GM18517 (cell line): Measurements from ENCODE around the gene TADA3.
"Not testable (repeated sequence)": the region's sequence is repeated elsewhere in the genome, so short reads cannot be mapped to it uniquely, and the experiment has no call there.

Source experiments
- ATAC-seq: cut with Tn5 transposase; IDR thresholded peaks from one replicate; pipeline ENCODE4 v1.9.1; 2021; ENCODE audit warnings: mild to moderate bottlenecking, moderate library complexity; ENCODE audit not compliant: unreplicated experiment

Gene TADA3

GRCh38 chr3:9785602-9786001 lies 6.7 kb downstream of the TADA3 start:
- ATAC-seq = no peak

DNA sequence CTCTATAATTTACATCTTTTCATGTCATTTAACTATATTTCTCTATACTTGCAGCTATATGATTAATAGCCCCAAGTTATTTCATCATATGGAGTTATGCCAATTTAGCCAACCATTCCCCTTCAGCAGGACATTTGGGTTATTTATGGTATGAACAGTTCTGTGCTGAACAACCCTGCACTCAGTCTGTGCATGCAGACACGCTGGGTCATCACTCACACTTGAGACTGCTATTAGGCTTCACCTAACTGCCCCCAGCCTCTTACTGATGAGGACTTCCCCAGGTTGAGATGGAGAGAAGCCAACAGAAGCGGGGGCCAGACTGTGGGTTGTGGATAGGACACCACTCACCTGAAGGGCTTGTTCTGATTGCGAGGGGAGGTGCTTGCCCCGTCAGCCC lies 7.3 kb downstream of the TADA3 start:
- ATAC-seq = no peak

- ATAC-seq = no peak
Observed at GRCh38 chr3:9783954-9784353, 8.3 kb downstream of the TADA3 start.

DNA sequence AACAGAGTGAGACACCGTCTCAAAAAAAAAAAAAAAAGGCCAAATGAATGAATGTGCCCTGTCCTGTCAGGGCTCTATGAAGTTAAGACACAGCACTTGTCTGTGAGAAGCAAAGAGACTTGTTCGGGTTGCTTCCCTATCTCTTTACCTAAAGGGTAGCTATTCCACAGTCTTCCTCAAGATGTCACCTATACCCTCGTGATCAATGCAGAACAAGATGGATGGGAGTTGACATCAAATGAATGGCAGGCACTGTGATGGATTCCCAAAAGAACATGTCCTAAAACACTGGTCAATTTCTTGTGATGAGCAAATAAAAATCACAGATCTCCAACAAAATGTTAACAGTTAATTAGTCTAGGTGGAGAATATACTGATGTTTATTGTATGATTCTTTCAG lies 9.5 kb downstream of the TADA3 start:
- ATAC-seq = no peak

DNA sequence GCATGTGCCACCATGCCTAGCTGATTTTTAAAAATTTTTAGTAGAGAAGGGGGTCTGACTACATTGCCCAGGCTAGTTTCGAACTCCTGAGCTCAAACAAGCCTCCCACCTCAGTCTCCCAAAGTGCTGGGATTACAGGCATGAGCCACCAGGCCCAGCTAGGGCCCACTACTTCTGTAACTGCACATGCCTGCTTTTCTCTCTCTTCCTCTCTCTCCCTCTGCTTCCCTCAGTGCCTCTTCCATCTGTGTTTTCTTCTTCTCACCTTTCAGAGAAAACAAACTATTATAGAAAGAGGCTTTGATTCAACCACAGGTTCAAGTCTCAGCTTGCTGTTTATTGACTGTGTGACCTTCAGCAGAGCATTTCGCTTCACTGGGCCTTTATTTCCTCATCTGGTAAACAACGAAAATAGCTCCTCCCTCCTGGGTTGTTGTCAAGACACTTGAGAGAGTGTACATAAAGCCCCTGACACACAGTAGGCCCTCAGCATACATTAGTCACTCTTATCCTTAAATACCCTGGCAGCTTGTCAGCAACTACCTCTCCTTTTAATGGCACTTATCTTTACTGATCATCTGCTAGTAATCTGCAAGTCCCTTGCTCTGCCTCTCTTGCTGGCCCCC lies 10.2 kb downstream of the TADA3 start:
- ATAC-seq = no peak

- no peak for ATAC-seq
Observed at GRCh38 chr3:9781551-9781950, 10.7 kb downstream of the TADA3 start.

GRCh38 chr3:9780910-9781309 lies 11.4 kb downstream of the TADA3 start:
- ATAC-seq = no peak

GRCh38 chr3:9780458-9780812 lies 11.8 kb downstream of the TADA3 start:
- no peak for ATAC-seq

DNA sequence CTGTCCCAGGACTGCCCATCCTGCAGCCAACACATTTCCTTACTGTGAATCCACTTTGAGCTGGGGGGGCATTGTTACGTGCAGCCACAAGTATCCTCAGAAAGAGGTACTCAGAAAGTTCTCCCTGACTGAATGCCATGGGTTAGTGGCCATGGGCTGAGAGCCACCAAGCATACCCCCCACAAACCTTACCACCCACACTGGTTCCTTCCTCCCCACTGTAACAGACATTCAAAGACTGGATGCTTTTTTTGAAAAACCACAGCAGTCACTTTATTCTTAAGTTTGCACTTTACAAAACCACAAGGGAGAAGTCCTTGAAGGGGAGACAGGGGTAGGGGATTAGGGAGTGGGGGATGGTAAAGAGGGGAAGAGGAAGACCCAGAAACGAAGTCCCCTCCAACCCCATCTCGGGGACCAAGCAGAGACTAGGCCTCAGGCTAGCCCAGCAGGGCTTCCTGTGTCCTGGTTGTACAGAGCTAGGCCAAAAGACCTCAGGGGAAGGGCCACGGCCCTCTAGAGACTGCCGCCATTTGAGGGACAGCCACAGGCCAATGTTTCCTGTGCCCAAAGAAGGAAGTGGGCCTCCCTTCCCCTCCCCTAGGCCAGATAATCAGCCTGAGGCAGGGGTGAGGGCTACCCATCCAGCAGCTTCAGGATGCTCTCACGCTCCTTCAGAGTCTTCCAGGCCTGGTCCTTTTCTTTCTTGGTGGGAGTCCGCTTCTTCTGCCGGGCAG lies 12.4 kb downstream of the TADA3 start:
- no peak for ATAC-seq

DNA sequence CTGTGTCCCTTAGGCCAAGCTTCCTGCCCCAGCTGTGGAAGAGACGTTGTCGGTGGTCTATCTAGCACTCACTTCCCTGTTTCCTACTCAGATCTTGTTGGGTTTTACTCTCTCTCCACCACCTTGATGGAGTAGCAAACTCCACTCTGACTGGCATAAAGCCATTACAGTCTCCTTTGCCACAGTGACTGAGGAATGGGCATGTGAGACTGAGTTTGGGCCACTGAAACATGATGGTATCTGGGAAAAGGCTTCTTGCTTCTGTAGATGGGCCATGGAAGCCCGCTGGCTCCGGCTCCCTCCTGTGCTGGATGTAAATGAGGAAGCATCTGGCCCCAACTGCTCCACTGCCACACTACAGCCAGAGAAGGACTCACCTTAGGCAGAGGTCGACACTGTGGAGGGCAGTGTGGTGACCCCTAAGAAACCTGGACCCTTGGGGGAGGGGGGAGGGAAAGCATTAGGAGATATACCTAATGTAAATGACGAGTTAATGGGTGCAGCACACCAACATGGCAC lies 13.1 kb downstream of the TADA3 start:
- no peak for ATAC-seq

DNA sequence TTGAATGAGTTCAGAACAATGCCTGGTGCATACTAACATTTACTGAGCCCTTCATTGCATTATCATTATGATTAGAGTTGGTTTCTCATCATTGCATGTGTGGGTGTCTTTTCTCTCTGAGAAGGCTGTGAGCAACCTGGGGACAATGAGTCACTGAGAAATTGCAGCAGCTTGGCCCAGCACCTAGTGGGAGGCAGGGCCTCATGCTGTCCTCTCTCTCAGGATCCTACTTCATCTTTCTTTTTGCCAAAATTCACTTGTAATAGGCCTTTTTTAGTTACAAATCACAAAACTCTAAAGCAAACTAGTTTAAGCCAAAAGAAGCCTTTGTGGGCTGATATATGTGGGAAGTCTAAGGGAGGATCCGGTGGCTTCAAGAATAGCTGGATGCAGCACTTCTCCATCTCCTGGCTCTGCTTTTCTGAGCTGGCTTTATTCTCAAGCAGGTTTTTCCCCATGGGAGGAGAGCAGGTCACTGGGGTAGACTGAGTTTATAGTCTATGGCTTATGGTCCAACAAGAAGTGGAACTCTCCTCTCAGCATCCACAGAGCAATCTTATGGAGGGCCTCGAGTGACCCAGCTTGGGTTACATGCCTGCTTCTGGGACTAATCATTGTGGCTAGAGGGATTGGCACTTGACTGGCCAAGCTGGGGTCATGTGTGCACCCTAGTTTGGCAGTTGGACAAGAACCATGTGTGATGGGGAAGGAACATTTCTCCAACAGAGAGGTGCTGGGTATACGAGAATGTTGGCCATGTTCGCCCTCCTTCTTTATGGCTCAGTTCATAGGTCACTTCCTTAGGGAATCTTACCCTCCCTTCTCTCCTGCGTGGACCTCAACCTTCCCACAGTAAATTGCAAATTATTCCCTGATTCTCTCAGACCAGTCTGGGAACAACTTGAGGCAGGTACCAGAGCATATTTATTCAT lies 13.9 kb downstream of the TADA3 start:
- no peak for ATAC-seq

DNA sequence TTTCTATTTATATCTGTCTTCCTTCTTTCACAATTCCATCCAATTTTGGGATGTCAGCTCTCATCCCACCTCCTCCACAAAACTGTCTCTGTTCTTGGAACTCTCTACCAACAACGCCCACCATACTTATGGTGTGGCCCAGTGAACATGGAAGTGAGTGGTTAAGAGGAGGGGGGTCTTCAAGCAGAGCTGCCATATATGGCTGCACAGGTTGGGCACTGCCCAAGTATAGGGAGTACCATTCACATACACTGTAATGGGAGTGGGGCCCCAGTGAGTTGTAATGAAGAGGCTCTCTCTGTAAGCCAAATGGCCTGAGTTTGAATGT lies 14.6 kb downstream of the TADA3 start:
- ATAC-seq = no peak

DNA sequence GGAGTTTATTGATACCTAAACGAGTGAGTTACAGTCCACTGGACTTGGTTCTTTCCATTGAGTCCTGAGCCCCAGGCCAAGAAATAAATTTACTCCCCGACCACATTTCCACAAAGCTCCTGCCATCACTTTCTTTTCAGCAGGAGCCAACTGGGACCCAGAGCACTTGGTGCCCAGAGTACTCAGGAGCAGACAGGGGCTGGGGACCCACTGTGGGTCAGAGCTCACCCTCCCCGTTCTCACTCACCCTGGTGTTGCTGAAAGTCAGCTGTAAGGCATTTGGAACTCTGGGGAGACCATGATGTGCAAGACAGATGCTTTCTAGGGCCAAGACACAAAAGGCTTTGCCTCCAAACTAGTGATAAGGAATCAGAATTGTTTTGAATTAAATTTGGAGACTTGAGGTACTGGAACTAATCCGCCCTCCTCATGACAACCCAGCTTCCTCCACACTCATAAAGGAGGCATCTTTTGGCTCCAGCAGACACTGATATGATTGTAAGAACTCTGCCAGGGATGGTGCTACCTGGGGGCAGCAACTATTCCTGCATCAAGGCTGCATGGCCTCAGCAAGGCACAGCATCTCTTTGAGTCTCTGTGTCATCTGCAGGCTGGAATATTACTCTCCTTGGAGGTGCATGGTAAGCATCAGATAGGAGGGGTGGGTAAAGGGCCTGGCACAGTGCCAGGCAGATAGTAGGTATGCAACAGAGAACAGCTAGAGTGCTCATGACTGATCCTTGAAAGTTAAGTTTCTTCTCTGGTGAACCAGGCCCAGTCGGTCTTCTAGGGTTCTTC lies 15.2 kb downstream of the TADA3 start:
- ATAC-seq = no peak

- not testable (repeated sequence) for ATAC-seq
Observed at GRCh38 chr3:9771007-9771406, 21.3 kb downstream of the TADA3 start.

DNA sequence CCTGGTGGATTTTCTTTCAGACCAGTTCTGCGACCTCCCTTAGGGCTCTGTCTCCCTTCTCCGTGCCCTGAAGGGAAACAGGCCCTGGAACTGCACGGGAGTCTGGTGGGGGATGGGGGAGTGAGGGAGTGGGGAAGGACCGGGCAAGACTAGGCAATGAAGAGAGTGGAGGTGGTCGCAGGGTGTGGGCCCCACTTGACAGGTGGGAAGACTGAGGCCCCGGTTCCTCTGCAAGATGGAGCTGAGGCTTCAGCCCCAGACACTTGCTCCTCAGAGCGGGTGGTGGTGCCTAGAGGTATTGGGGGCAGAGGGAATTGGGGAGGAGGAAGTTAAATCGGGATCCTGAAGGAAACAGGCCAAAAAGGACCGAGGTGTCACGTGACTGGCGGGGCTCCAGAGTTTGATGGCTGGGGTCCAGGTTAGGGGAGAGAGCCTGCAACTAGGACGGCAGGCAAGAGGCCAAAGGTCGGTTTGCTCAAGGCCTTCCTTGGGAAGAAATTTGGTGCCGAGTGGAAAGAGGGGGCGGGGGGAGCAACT lies 21.9 kb downstream of the TADA3 start:
- no peak for ATAC-seq

- no peak for ATAC-seq
Observed at GRCh38 chr3:9769426-9770275, 22.6 kb downstream of the TADA3 start, which contains the start of gene CAMK1. Gene CAMK1, minus strand, starts transcription at chr3:9769947. Its CDS starts 2,198 bp downstream, at chr3:9767749.

DNA sequence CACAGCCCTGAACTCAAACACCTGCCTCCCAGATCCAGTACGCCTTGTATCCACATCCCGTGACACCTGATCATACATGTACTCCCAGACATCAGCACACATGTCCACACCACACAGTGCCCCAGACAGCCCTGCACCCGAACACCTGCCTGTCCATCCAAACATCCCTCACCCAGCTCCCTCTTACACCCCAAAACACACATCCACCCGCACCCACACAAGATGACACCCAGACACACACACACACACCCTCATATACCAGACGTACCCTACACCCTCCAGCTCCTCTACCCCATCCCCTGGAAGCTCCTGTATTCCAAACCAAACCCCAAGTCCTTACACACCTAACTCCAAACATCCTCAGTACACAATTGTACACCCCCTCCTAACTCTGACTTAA lies 23.3 kb downstream of the TADA3 start:
- ATAC-seq = no peak

GRCh38 chr3:9768141-9768775 lies 24.0 kb downstream of the TADA3 start:
- ATAC-seq = no peak

DNA sequence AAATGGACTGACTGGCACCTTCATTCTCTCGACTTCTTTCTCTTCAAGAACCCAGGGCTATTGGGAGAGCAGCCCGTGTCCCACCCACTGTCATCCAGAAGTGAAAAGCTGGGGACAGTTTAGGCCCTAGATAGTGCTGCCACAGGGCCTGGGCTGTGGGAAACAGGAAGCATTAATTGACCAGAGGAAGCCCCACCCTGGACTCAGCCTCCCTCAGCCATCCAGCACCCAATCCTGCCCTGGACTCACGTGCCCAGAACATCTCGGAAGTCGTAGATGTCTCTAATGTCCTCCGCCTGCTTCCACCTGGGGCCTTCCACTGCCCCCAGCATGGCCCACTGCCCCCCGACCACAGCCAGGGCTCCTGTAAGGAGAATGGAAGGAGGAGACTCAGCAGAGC lies 24.9 kb downstream of the TADA3 start:
- ATAC-seq = no peak
